Natural killer cell treated with Interleukin-12 subunit alpha and Interleukin-12 subunit beta and Interleukin-15 and Interleukin-18, amount 100 ng/mL, for 72 hours (primary cell): ENCODE data around the gene CCDC112. TPM values are rescaled to one million over a fixed set of nuclear protein-coding genes. Genes with fewer than 3 reads are reported as not detected.
A peak's percentile ranks its signal among the peaks of the same experiment; 100 is the strongest.
"Not testable (repeated sequence)": the region's sequence is repeated elsewhere in the genome, so short reads cannot be mapped to it uniquely, and the experiment has no call there.

ENCODE experiments used
- ATAC-seq, 2 donors: fragments of 150-1000 bp; cut with Tn5 transposase in 1 of 2; sonication (Bioruptor Pico), chemical (Tn5 transposase) in 1 of 2; 2 replicates each; pipeline ENCODE4 v1.10.0; 2021
- DNase-seq: peaks from one replicate; pipeline ENCODE4 v3.0.0; 2022; ENCODE audit warnings: low spot score
- H3K27ac Mint-ChIP-seq, 2 donors: 1 replicate in 1 of 2; 2 replicates in 1 of 2; pipeline ENCODE4 v1.8.0; 2022; ENCODE audit warnings: mixed read lengths in 2 of 2, mild to moderate bottlenecking in 1 of 2, moderate library complexity in 1 of 2
- H3K27me3 Mint-ChIP-seq, 2 donors: 1 replicate in 1 of 2; 2 replicates in 1 of 2; pipeline ENCODE4 v1.8.0; 2022; ENCODE audit warnings: mixed read lengths in 2 of 2
- H3K36me3 Mint-ChIP-seq: one replicate; pipeline ENCODE4 v1.8.0; 2022; ENCODE audit warnings: mixed read lengths
- H3K4me1 Mint-ChIP-seq, 2 donors: 1 replicate in 1 of 2; 2 replicates in 1 of 2; pipeline ENCODE4 v1.8.0; 2022; ENCODE audit warnings: low read depth in 2 of 2, mixed read lengths in 2 of 2, mild to moderate bottlenecking in 1 of 2
- H3K4me3 Mint-ChIP-seq: one replicate; pipeline ENCODE4 v1.8.0; 2022; ENCODE audit warnings: mixed read lengths
- H3K9me3 Mint-ChIP-seq: 2 replicates; pipeline ENCODE4 v1.8.0; 2022; ENCODE audit warnings: mixed read lengths
- total RNA-seq, 2 donors: library from RNA; stranded (reverse); gene quantifications; one replicate each; pipeline ENCODE4 v1.2.3, GENCODE V29; 2022

Gene CCDC112
- total RNA-seq, 2 donors from 2014 or later, result 0.29 to 0.86 TPM

GRCh38 chr5:115328617-115329274 is 32.3 kb upstream of the CCDC112 start:
- H3K9me3 Mint-ChIP-seq, DNase-seq, H3K4me3 Mint-ChIP-seq, H3K36me3 Mint-ChIP-seq, ATAC-seq, H3K27ac Mint-ChIP-seq: not testable (repeated sequence)
- H3K27me3 Mint-ChIP-seq, result peaks cover 7 to 22% of the 10 kb centered on the region in 2 donors
- H3K4me1 Mint-ChIP-seq, result peaks cover 18 to 21% of the 10 kb centered on the region in 2 donors

- no peak for DNase-seq
- Mint-ChIP-seq H3K27me3 (peaks cover 11 to 28% of the 10 kb centered on the region in 2 donors), H3K4me3 (no peak overlapping the region), H3K9me3 (no peaks in the 10 kb centered on the region), H3K4me1 (no peaks in the 10 kb centered on the region), H3K27ac (no peak overlapping the region), H3K36me3 (no peaks in the 10 kb centered on the region)
- no peak for ATAC-seq
Measured at GRCh38 chr5:115325296-115325959, 29.0 kb upstream of the CCDC112 start.

GRCh38 chr5:115324021-115324420 is 27.6 kb upstream of the CCDC112 start:
- no peaks in the 10 kb centered on the region for H3K4me1 Mint-ChIP-seq
- no peak for ATAC-seq
- DNase-seq, result no peak
- H3K9me3 Mint-ChIP-seq, result no peaks in the 10 kb centered on the region
- H3K36me3 Mint-ChIP-seq, result no peaks in the 10 kb centered on the region
- H3K27me3 Mint-ChIP-seq, result peaks cover 21 to 33% of the 10 kb centered on the region in 2 donors
- H3K27ac Mint-ChIP-seq, result no peak overlapping the region
- H3K4me3 Mint-ChIP-seq, result no peak overlapping the region

GRCh38 chr5:115322729-115323128 is 26.3 kb upstream of the CCDC112 start:
- DNase-seq (no peak), ATAC-seq (no peak)
- peaks cover 21 to 37% of the 10 kb centered on the region in 2 donors for H3K27me3 Mint-ChIP-seq
- H3K27ac Mint-ChIP-seq, result no peak overlapping the region
- H3K4me3 Mint-ChIP-seq, result no peak overlapping the region
- no peaks in the 10 kb centered on the region for H3K36me3 Mint-ChIP-seq
- no peaks in the 10 kb centered on the region for H3K9me3 Mint-ChIP-seq
- H3K4me1 Mint-ChIP-seq, result no peaks in the 10 kb centered on the region

- ATAC-seq, result peak; percentile 65 to 81
- H3K9me3 Mint-ChIP-seq, result no peaks in the 10 kb centered on the region
- H3K27me3 Mint-ChIP-seq, result peaks cover 29 to 46% of the 10 kb centered on the region in 2 donors
- no peaks in the 10 kb centered on the region for H3K36me3 Mint-ChIP-seq
- no peak overlapping the region for H3K4me3 Mint-ChIP-seq
- no peaks in the 10 kb centered on the region for H3K4me1 Mint-ChIP-seq
- DNase-seq, result no peak
- no peak overlapping the region for H3K27ac Mint-ChIP-seq
Measured at GRCh38 chr5:115321309-115321708, 24.9 kb upstream of the CCDC112 start.

GRCh38 chr5:115320515-115320914 is 24.1 kb upstream of the CCDC112 start:
- ATAC-seq, result no peak
- Mint-ChIP-seq H3K4me1 (no peaks in the 10 kb centered on the region), H3K4me3 (no peak overlapping the region), H3K9me3 (no peaks in the 10 kb centered on the region), H3K27ac (no peak overlapping the region), H3K36me3 (no peaks in the 10 kb centered on the region), H3K27me3 (peaks cover 30 to 48% of the 10 kb centered on the region in 2 donors)
- DNase-seq, result no peak

GRCh38 chr5:115320006-115320405 is 23.6 kb upstream of the CCDC112 start:
- Mint-ChIP-seq H3K27ac (no peak overlapping the region), H3K9me3 (no peaks in the 10 kb centered on the region), H3K36me3 (no peaks in the 10 kb centered on the region), H3K4me1 (no peaks in the 10 kb centered on the region), H3K4me3 (no peak overlapping the region), H3K27me3 (peaks cover 30 to 48% of the 10 kb centered on the region in 2 donors)
- ATAC-seq (no peak), DNase-seq (no peak)

GRCh38 chr5:115319007-115319406 is 22.6 kb upstream of the CCDC112 start:
- no peak overlapping the region for H3K4me3 Mint-ChIP-seq
- H3K36me3 Mint-ChIP-seq, result no peaks in the 10 kb centered on the region
- ATAC-seq, result no peak
- H3K27ac Mint-ChIP-seq, result no peak overlapping the region
- H3K27me3 Mint-ChIP-seq, result peaks cover 25 to 41% of the 10 kb centered on the region in 2 donors
- no peak for DNase-seq
- H3K4me1 Mint-ChIP-seq, result no peaks in the 10 kb centered on the region
- H3K9me3 Mint-ChIP-seq, result no peaks in the 10 kb centered on the region

- H3K27me3 Mint-ChIP-seq, result peaks cover 23 to 36% of the 10 kb centered on the region in 2 donors
- no peaks in the 10 kb centered on the region for H3K4me1 Mint-ChIP-seq
- H3K4me3 Mint-ChIP-seq, result no peak overlapping the region
- no peak overlapping the region for H3K27ac Mint-ChIP-seq
- no peaks in the 10 kb centered on the region for H3K36me3 Mint-ChIP-seq
- DNase-seq (no peak), ATAC-seq (no peak)
- H3K9me3 Mint-ChIP-seq, result no peaks in the 10 kb centered on the region
Measured at GRCh38 chr5:115317736-115318135, 21.3 kb upstream of the CCDC112 start.

- Mint-ChIP-seq H3K4me3 (no peak overlapping the region), H3K4me1 (no peaks in the 10 kb centered on the region), H3K9me3 (no peaks in the 10 kb centered on the region), H3K36me3 (no peaks in the 10 kb centered on the region), H3K27ac (no peak overlapping the region), H3K27me3 (peaks cover 27 to 34% of the 10 kb centered on the region in 2 donors)
- ATAC-seq (no peak), DNase-seq (no peak)
Measured at GRCh38 chr5:115317320-115317719, 20.9 kb upstream of the CCDC112 start.

GRCh38 chr5:115313632-115314031 is 17.2 kb upstream of the CCDC112 start:
- no peak for ATAC-seq
- Mint-ChIP-seq H3K27me3 (peaks cover 28 to 35% of the 10 kb centered on the region in 2 donors), H3K27ac (no peak overlapping the region), H3K4me1 (no peaks in the 10 kb centered on the region), H3K4me3 (no peak overlapping the region), H3K9me3 (no peaks in the 10 kb centered on the region), H3K36me3 (no peaks in the 10 kb centered on the region)
- DNase-seq, result no peak

GRCh38 chr5:115313052-115313451 is 16.6 kb upstream of the CCDC112 start:
- Mint-ChIP-seq H3K27ac (no peak overlapping the region), H3K9me3 (no peaks in the 10 kb centered on the region), H3K4me3 (no peak overlapping the region), H3K4me1 (no peaks in the 10 kb centered on the region), H3K36me3 (no peaks in the 10 kb centered on the region), H3K27me3 (peaks cover 34 to 36% of the 10 kb centered on the region in 2 donors)
- ATAC-seq (no peak), DNase-seq (no peak)

- H3K9me3 Mint-ChIP-seq, result no peaks in the 10 kb centered on the region
- no peak overlapping the region for H3K27ac Mint-ChIP-seq
- H3K36me3 Mint-ChIP-seq, result no peaks in the 10 kb centered on the region
- no peaks in the 10 kb centered on the region for H3K4me1 Mint-ChIP-seq
- DNase-seq, result no peak
- peaks cover 26 to 42% of the 10 kb centered on the region in 2 donors for H3K27me3 Mint-ChIP-seq
- no peak overlapping the region for H3K4me3 Mint-ChIP-seq
- no peak for ATAC-seq
Measured at GRCh38 chr5:115309751-115310370, 13.4 kb upstream of the CCDC112 start.

GRCh38 chr5:115308815-115309214 is 12.4 kb upstream of the CCDC112 start:
- H3K36me3 Mint-ChIP-seq, result no peaks in the 10 kb centered on the region
- no peak overlapping the region for H3K27ac Mint-ChIP-seq
- H3K27me3 Mint-ChIP-seq, result peaks cover 28 to 47% of the 10 kb centered on the region in 2 donors
- no peaks in the 10 kb centered on the region for H3K9me3 Mint-ChIP-seq
- ATAC-seq, result no peak
- no peak for DNase-seq
- H3K4me3 Mint-ChIP-seq, result no peak overlapping the region
- H3K4me1 Mint-ChIP-seq, result no peaks in the 10 kb centered on the region
